Parathyroid adenoma (tissue), 2 donors: ENCODE data around the gene ATF5.

Source experiments
- H2AFZ ChIP-seq: fragments of 300-600 bp; sonication (generic); one replicate; pipeline ENCODE4 v1.7.0; 2017; ENCODE audit warnings: antibody characterized with exemption, mild to moderate bottlenecking
- H3K27ac ChIP-seq: fragments of 300-600 bp; sonication (generic); one replicate; pipeline ENCODE4 v1.7.0; 2017
- H3K27me3 ChIP-seq: fragments of 300-600 bp; sonication (generic); one replicate; pipeline ENCODE4 v1.7.0; 2017; ENCODE audit warnings: low read length; ENCODE audit not compliant: control insufficient read depth, insufficient read depth
- H3K36me3 ChIP-seq: fragments of 300-600 bp; sonication (generic); one replicate; pipeline ENCODE4 v1.7.0; 2017; ENCODE audit warnings: low read length; ENCODE audit not compliant: control insufficient read depth, insufficient read depth
- H3K4me1 ChIP-seq: fragments of 300-600 bp; sonication (generic); one replicate; pipeline ENCODE4 v1.7.0; 2017; ENCODE audit warnings: control low read depth
- H3K4me2 ChIP-seq: fragments of 300-600 bp; sonication (generic); one replicate; pipeline ENCODE4 v1.7.0; 2017; ENCODE audit warnings: low read length
- H3K4me3 ChIP-seq: fragments of 300-600 bp; sonication (generic); one replicate; pipeline ENCODE4 v1.7.0; 2017; ENCODE audit warnings: low read depth, low read length
- H3K79me2 ChIP-seq: fragments of 300-600 bp; sonication (generic); one replicate; pipeline ENCODE4 v1.7.0; 2017; ENCODE audit warnings: control low read depth
- H3K9ac ChIP-seq: fragments of 300-600 bp; sonication (generic); one replicate; pipeline ENCODE4 v1.7.0; 2017; ENCODE audit warnings: mild to moderate bottlenecking
- H3K9me3 ChIP-seq: fragments of 300-600 bp; sonication (generic); one replicate; pipeline ENCODE4 v1.7.0; 2017; ENCODE audit warnings: low read length; ENCODE audit not compliant: control insufficient read depth
- CTCF ChIP-seq: fragments of 300-600 bp; sonication (generic); IDR thresholded peaks from one replicate; pipeline ENCODE4 v1.7.0; 2017; ENCODE audit warnings: antibody characterized with exemption, mild to moderate bottlenecking
- donor health status: primary hyperparathyroidism.

ATF5 gene

GRCh38 chr19:49981603-49982593 is 52.9 kb downstream of the ATF5 start:
- TF ChIP-seq CTCF, result no peak
- Histone ChIP-seq H3K36me3 (no peaks in the 10 kb centered on the region), H2AFZ (no peak overlapping the region), H3K4me2 (no peak overlapping the region), H3K9me3 (no peaks in the 10 kb centered on the region), H3K27ac (no peak overlapping the region), H3K79me2 (no peaks in the 10 kb centered on the region), H3K4me1 (no peaks in the 10 kb centered on the region), H3K9ac (no peak overlapping the region), H3K27me3 (no peaks in the 10 kb centered on the region), H3K4me3 (no peak overlapping the region)
